HG03108 (cell line): Measurements from ENCODE around the gene KCNIP2.

Experiments used
- ATAC-seq: cut with Tn5 transposase; IDR thresholded peaks from one replicate; pipeline ENCODE4 v1.9.1; 2021; ENCODE audit warnings: moderate library complexity; ENCODE audit not compliant: unreplicated experiment

The KCNIP2 gene

DNA sequence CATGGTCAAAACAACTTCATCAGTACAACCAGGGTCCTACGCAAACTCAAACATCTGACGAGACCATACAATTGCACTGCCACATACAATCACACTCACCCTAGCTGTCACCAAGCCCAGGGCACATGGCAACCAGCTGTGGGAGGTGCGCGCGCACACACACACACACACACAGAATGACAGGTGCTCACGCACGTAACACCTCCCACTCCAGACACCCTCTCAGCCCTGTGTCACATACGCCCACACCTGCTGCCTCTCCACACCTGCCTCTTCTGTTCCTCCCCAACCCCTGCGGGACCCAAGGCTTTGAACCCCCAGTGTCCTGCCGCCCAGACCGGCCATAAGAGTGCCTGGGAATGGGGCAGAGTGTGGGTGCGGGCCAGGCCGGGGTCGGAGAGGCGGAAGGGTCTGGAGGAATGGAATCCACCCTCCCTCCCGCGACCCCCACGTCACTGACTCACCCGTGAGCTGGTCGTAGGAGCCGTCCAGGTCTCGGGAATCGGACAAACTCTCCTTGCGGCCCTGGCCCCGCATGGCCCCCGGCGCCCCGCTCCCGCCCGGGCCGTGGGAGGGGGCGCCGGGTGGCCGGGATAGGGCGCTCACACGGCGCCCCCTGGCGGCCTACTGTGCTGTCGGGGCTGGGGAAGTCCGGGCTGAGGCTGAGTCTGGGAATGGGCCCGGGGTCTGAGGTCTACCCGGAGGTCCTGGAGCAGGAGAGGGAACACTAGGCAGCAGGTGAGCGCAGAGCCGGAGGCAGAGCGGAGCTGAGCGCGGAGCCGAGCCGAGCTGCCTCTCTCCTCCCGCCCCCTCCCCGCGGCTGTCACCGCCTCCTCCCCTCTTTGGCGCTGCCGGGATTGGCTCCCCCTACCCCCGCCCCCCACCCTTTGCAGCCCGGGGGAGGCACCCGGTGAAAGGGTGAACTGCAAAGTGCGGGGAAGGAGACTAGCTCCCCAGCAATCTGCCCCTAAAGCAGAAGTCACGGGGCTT lies at the start of gene KCNIP2:
Gene KCNIP2 (minus strand): TSS at position 769 of the 990 bp plus-strand sequence. CDS start 232 bp downstream, at position 537.
- no peak for ATAC-seq

- ATAC-seq = no peak
Measured at GRCh38 chr10:101892782-101893391, 49.3 kb upstream of the KCNIP2 start.

DNA sequence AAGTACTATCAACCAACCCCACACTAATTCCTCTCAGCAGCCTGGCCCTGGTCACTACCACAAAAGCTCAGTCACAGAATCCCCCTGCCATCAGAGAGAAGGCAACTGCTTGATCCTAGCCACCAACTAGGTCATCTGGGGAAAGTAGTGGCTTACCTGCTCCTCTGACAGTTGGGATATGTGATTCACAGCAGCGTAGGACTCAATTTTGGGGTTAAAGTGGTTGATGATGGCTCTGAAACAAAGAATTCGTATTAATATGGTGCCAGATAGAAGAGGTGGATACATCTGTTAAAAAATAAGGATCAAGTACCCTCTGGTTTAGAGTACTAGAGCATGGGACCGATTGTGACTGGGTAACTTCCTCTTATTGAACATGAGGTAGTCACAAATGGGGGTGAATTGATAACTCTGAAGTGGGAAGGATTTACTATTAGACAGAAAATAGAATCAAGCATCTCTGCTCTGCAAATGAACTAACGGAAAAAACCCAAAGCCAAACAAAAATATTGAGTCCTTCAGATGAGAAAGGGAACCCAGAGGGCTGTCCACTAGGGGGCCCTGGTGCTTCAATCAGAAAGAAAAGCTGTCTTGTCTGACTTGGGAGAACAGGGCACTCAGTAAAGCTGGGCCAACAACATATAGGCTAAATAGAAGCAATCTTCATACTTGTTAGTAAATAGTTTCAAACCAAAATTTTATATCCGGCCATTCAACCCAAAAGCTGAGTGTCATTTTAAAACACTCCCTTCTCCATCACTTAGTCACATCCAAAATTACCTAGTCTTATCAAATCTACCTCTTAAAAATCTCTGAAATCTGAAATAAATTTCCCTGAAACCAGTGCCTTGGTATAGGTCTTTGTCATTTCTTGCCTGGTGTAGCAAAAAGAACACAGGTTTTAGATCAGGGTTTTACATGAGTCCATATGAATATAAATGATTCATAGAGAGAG lies 45.9 kb upstream of the KCNIP2 start:
- ATAC-seq = no peak

DNA sequence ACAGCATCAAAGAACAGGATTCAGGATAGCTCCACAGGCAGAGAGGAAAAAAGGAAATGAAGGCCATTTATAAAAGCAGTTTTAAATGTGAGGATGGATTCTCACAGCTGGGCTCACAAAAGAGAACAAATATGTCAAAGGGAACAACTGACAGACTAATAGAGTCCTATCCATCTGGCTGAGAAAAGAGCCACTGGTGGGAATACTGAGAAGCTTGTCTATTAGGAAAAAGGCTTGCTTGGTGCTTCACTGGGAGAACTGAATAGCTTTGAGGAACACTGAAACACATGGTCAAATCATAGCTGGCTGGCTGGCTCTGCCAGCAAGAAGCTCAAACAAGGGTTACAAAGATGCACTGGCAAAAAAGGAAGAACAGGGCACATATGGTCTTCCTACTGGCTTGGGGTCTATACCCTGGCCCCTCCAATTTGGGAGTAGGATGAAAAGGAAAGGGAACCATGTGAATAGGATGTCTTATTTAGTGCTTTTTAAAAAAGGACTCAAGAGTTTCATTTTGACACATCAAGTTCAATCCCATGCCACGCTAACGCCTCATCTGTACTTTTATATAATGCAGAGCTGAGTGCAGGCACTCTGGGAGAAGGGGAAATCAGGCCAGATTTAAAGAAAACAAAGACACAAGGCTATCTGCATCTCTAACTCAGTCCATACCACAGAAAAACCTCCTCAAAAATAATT lies 44.8 kb upstream of the KCNIP2 start:
- no peak for ATAC-seq

DNA sequence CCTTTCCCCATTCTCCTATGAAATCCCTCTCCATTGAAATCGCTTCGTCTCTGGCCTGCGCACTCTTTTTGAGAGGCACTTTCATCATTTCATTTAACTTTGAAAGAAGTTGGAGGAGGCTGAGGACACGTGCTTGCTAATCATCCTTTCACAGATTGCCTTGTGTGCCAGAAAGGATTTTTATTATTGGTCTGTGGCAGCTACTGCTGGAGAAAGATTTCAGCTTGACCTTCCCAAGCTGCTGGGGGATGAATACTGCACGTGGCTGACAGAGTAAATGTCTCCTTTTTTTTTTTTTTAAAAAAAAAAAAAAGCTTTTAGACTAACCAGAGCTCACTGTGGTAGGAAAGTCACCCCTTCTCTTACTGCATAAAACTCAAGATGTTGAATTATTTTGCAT lies 44.2 kb upstream of the KCNIP2 start:
- ATAC-seq = no peak

DNA sequence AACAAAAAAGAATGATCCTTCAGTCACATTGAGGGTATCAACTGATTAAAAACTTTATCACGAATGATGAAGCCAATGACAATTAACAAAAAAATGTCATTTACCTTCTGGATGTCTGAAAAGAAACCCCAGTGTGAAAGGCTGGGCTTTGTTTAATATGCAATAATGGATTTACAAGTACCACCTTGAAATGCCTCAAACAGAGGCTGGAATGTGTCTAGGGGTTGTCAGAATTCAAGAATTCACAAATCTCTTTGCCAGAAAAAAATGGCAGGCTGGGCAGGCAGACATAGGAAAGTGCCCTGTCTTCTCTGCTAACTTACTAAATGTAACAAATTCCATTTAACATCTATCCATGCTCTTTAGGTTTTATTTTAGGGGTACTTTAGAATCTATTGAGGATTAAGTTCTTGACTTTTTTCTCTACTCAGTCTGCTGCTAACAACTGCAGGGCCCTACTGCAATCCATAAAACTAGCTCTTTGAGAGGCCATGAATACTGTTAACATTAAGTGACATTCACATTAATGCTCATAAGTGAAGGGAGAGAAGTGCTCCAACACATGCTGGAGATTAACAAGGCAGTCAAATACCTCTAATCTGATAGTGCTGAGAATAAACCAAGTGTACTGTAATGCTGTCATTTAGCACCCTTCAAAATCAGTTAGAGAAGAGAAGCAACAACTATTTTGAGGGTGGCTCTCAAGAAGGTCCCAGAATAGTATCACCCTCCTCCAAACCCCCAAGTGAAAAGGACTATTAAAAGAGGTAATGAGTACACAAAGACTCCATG lies 43.1 kb upstream of the KCNIP2 start:
- no peak for ATAC-seq

- ATAC-seq = no peak
Measured at GRCh38 chr10:101881036-101881774, 37.6 kb upstream of the KCNIP2 start.

DNA sequence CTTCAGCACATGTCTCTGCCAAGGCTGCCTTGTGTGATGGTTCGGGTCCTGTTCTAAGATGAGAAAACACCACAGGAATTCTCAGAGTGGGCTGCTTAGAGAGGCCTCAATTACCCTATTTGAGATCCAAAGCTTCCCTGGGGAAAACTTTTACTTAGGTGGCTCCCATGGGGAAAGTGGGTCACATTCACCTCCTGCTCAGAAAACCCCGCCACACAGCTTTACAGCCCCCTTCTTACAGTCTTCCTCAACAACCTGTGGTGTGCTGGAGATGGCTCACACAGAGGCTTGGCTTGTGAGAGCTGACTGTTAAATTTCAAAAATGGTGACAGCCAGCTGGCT lies 36.6 kb upstream of the KCNIP2 start:
- ATAC-seq = no peak

- ATAC-seq = no peak
Measured at GRCh38 chr10:101879456-101880231, 36.0 kb upstream of the KCNIP2 start.

GRCh38 chr10:101878869-101879268 lies 35.3 kb upstream of the KCNIP2 start:
- no peak for ATAC-seq

- no peak for ATAC-seq
Measured at GRCh38 chr10:101875068-101875688, 31.6 kb upstream of the KCNIP2 start.

DNA sequence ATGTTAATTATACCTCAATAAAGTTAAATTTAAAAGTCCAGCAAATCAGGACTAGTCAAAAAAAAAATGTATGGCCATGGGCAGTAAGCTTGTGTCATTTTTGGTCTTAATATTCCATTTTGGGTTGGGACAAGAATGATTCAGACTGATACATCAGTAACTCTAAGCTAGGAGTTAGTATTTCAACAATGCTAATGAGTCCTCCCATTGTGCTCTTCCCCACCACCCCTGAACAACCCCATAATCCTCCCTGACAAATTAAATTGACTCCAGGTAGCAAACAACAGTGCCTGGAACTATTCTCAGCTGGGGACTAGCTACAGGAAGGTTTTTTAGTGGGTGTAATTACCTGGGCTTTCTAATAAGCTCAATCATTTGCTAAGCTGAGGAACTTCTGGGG lies 30.7 kb upstream of the KCNIP2 start:
- no peak for ATAC-seq

DNA sequence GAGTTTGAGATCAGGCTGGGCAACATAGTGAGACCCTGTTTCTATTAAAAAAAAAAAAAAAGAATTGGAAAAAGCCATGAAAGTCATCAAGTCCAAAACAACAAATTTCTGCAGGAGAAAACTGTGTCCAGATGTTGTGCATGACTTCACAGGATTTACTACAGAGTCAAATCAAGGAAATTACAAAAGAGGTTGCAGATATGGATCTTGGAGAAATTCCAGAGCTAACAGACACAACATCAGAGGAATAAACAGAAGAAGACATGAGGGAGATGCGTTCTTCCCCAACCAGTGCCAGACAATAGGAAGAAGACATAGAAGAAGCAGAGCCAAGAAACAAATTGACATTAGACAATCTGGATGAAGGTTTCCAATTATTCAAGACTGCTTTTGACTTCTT lies 24.3 kb upstream of the KCNIP2 start:
- ATAC-seq = no peak

- no peak for ATAC-seq
Measured at GRCh38 chr10:101859530-101859929, 15.9 kb upstream of the KCNIP2 start.

DNA sequence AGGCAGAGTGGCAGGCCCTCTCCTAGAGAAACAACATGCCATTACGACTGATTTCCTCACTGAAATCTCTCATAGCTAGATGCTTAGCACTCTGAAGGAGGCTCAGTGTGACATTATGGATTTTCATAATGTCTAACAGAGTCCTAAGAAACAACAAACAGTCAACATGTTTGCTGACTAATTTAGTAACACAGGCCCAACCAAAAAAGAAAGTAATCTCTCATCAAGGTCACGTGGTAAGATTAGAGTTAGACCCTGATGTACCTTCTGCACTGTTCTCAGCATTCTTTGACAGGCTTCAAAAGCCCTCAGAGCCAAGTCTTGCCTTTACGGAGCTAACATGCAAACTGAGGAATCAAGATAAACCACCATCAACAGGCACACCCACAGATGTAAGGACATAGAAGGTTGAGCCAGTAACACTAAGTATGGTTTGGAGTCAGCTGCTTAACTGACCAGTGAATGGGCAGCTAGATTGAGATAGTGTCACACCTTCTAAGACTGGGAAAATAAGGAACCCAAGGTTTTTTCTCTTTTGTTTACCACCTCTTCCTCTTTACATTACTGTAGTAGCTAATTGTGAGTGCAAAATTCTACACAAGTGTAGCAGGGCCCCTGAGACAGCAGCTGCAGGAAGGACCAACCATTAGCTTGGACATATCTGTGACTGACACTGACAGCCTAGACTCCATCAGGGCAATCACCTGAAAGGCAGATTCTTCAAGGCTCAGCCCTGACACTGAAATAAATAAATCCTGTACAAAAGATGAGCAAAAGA lies 15.3 kb upstream of the KCNIP2 start:
- ATAC-seq = peak; percentile 68

- no peak for ATAC-seq
Measured at GRCh38 chr10:101857802-101858476, 14.3 kb upstream of the KCNIP2 start.

DNA sequence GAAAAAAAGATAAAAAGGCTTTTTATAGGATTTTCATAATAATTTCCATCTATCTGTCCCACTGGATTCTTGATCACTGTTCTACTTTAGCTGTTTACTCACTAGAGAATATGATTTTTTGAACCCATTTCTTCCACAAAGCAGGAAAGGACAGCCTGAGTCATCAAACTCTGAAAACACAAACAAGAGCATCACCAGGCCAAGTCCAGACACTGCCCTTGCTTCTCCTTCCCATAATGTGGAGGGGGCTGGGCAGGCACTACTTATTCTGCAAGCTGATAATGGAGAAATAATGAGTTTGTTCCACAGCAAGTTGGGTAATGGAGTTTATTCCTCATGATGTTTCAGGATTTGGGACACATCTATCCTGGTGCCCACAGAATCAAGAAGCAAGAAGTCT lies 13.0 kb upstream of the KCNIP2 start:
- no peak for ATAC-seq
